ENCODE results near the gene ENTPD2. TPM values are rescaled to one million over a fixed set of nuclear protein-coding genes. Genes with fewer than 3 reads are reported as not detected.

The ENTPD2 gene
- total RNA-seq, 2 experiments from 2014 or later: 0.16 TPM; not detected in 1

GRCh38 chr9:137097761-137098462 lies 44.1 kb upstream of the ENTPD2 start:
- Histone ChIP-seq H3K4me3 (ENCODE audit: low read depth, low read length, poor library complexity, severe bottlenecking) (no peak overlapping the region), H3K27ac (ENCODE audit: low read depth, low read length, poor library complexity, severe bottlenecking) (no peak overlapping the region), H3K4me2 (ENCODE audit: low read length) (no peak overlapping the region), H4K20me1 (ENCODE audit: insufficient read depth, low read length) (no peaks in the 10 kb centered on the region), H3K9me3 (ENCODE audit: low read length) (peaks cover 11% of the 10 kb centered on the region), H3K79me2 (ENCODE audit: insufficient read depth, low read depth, low read length) (no peaks in the 10 kb centered on the region), H2AFZ (ENCODE audit: low read length) (no peak overlapping the region), H3K4me1 (ENCODE audit: insufficient read depth, low read length, poor library complexity, severe bottlenecking) (peaks cover 5% of the 10 kb centered on the region), H3K36me3 (ENCODE audit: insufficient read depth, low read length) (peaks cover 69% of the 10 kb centered on the region), H3K9me2 (ENCODE audit: insufficient read depth, low read length) (no peaks in the 10 kb centered on the region)
- no TSS peak for BruUV-seq (replicated peaks)
- no peak for TF ChIP-seq EZH2phosphoT487 (IDR thresholded peaks at IDR 0.05; ENCODE audit: borderline replicate concordance, low read depth, low read length)
- TF ChIP-seq CTCF (conservative IDR thresholded peaks at IDR 0.05; ENCODE audit: low read length): no peak
- ChIA-PET CTCF (ENCODE audit: unreplicated experiment) (no interaction called here), POLR2A (interaction anchor here (0.6 kb wide), 1 partner anchor 63 kb away, joined by 3 read pairs; no protein-coding TSS in a partner anchor)
- intact Hi-C loops (cut with micrococcal nuclease; ENCODE audit: unreplicated experiment): no loop called here
- DNase-seq (ENCODE audit: low spot score): no peak

GRCh38 chr9:137096785-137097546 lies 43.1 kb upstream of the ENTPD2 start:
- H3K36me3 ChIP-seq (ENCODE audit: insufficient read depth, low read length): peaks cover 65% of the 10 kb centered on the region
- H3K4me1 ChIP-seq (ENCODE audit: insufficient read depth, low read length, poor library complexity, severe bottlenecking): peaks cover 5% of the 10 kb centered on the region
- DNase-seq (ENCODE audit: low spot score): no peak
- TF ChIP-seq CTCF (conservative IDR thresholded peaks at IDR 0.05; ENCODE audit: low read length) (no peak), EZH2phosphoT487 (IDR thresholded peaks at IDR 0.05; ENCODE audit: borderline replicate concordance, low read depth, low read length) (no peak)
- no peak overlapping the region for H3K4me3 ChIP-seq (ENCODE audit: low read depth, low read length, poor library complexity, severe bottlenecking)
- BruUV-seq (replicated peaks): no TSS peak
- intact Hi-C loops (cut with micrococcal nuclease; ENCODE audit: unreplicated experiment): no loop called here
- no peaks in the 10 kb centered on the region for H3K79me2 ChIP-seq (ENCODE audit: insufficient read depth, low read depth, low read length)
- H2AFZ ChIP-seq (ENCODE audit: low read length): no peak overlapping the region
- peaks cover 4% of the 10 kb centered on the region for H3K9me3 ChIP-seq (ENCODE audit: low read length)
- no peaks in the 10 kb centered on the region for H3K9me2 ChIP-seq (ENCODE audit: insufficient read depth, low read length)
- H4K20me1 ChIP-seq (ENCODE audit: insufficient read depth, low read length): no peaks in the 10 kb centered on the region
- no peak overlapping the region for H3K27ac ChIP-seq (ENCODE audit: low read depth, low read length, poor library complexity, severe bottlenecking)
- no peak overlapping the region for H3K4me2 ChIP-seq (ENCODE audit: low read length)
- POLR2A ChIA-PET: interaction anchor here (0.6 kb wide), 1 partner anchor 64 kb away, joined by 3 read pairs; no protein-coding TSS in a partner anchor
- CTCF ChIA-PET (ENCODE audit: unreplicated experiment): no interaction called here

Measured in OCI-LY7 (cell line).